COR-L47 (cell line): ENCODE results near the gene INO80E.
"Not testable (repeated sequence)": the region's sequence is repeated elsewhere in the genome, so short reads cannot be mapped to it uniquely, and the experiment has no call there.

Source experiments
- DNase-seq: peaks from one replicate; lab custom pipeline; 2025; lab: John Stamatoyannopoulos, UW

INO80E gene

DNA sequence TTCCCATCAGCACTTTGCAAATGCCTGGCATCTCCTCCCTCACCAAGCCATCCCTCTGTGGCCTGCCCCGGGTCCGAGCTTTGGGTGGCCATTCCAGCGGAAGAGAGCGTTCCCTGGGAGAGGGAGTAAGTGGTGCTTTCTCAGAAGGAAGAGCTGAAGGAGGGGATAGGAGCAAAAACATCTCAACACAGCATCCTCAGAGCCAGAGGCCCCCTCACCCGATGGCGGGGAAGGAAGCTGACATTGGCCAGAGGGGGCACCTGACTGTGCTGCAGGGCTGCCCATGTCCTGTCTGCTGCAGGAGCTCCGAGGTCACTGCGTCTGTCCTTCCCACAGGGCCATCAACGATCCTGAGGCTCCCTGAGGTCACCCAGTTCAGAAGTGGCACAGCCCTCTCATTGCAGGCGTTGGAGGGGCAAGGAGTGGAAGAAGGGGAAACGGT lies 35.5 kb downstream of the INO80E start:
- DNase-seq = no peak

DNA sequence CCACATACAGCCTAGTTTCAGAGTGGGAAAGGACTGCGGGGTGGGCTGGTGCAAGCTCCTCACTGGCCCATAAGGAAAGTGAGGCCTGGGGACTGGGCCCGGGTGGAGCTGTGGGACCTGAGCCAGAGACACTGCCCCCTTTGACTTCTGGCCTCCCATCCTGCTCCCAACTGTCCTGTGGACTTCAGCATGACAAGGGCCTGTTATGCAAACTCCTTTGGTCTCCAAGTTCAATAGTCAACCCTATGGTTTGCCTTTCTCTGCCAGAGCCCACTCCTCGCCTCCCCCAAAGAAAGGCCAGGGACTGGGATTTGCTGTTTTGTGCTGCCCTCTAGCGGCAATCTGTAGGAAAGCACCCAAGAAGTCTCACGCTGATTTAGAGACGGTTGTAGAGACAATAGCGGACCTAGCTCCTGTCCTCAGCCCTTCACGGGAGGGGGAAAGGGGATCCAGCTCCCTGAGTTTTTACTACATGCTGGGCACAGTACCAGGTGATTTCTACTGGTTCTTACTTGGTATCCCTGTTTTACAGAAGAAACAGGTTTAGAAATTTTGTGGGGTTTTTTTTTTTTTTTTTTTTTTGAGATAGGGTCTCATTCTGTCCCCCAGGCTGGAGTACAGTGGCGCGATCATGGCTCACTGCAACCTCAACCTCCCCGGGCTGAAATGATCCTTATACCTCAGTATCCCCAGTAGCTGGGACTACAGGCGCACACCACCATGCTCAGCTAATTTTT lies 36.2 kb downstream of the INO80E start:
- peak; percentile 73 for DNase-seq

DNA sequence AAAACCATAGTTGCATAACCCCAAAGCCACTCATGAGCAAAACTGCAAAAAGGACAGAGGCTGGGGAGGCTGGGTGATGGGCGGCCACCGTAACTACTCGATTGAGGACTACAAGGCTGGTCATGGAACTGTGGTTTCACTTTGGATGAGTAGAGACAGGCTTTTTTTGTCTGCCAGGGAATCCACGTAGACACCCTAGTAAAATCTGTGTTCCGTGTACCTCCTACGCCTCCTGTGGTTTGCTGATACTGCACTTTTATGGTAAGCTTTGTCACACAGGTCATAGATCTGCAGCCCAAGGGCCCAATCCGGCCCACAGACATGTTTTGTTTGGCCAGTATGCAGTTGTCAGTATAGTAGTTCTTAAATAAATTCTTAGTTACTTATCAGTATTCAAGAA lies 37.2 kb downstream of the INO80E start:
- no peak for DNase-seq

DNA sequence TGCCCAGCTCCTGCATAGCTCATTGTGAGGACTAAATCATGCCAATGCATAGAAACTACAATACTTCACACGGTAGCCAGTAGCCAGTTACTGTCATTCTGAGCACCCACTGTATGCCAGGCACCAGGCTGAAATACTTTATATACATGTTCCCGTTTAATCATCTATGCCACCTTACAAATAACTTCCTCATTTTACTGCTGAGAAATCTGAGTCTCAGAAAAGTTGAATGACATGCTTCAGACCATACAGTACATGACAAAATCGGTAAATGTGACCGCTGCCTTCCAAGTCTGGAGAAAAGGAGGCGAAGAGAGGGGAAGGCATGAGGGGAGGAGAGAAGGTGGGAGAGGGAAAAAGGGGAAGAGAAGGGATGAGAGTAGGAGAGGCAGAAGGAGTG lies 44.2 kb downstream of the INO80E start:
- no peak for DNase-seq

DNA sequence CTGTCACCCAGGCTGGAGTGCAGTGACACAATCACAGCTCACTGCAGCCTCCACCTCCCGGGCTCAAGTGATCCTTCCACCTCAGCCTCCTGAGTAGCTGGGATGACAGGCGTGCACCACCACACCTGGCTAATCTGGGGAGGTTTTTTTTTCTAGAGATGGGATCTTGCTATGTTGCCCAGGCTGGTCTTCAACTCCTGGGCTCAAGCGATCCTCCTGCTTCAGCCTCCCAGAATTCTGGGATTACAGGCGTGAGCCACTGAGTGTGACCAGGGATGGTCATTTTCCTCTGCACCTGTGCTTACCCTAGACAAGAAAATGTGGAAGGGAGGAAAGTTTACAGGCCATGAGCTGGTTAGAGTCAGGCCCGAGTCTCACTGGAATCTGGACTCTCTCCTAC lies 44.6 kb downstream of the INO80E start:
- DNase-seq = not testable (repeated sequence)

DNA sequence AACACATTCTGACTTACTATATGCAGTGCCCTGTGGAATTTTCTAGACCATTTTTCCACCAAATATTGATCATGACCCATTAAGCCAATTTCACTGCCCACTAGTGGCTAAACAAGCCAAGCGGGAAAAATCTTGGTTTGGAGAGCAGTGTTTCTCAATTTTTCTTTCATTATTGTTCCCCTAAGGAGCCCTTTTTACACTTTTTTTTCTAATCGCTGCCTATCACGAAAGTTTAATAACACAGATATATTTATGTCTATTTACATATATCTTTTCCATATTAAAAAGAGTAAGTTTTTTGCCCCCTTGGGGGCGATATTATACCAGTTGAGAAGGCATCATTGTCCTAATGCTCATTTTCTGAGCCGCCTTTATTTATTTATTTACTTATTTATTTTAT lies 45.8 kb downstream of the INO80E start:
- no peak for DNase-seq

DNA sequence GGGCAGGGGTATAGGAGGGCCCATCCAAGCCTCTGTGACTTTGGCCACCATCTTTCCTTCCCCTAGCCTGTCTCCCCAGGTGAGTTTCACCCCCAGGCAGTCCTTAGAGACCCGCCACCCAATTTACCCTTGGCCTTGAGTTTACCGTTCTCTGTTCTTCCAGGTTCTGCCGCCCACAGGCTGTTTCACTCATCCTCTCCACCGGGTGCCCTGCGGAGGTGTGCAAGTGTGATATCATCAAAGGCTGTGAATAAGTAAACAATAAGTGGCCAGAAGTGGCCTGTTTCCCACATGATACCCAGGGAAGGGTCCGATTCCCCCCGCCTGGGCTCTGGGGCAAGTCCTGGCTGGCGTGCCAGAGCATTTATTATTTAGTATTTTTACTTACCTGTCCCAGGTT lies 50.1 kb downstream of the INO80E start:
- DNase-seq = no peak

DNA sequence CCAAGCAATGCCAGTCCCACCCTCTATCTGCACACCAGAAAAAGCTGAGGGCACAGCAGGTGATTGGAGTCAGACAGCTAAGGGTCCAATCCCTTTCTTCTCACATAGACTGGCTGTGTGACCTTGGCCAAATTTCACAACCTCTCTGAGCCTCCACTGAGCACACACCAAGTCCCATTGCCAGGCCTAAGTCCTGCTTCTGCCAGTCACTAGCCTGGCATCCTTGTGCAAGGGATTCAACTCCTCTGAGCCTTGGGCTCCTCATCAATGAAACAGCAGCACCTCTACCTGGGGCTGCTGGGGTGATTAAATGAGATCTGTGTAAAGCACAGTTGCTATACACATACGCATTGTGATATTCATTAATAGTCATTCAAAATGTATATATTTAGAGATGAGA lies 50.5 kb downstream of the INO80E start:
- no peak for DNase-seq

DNA sequence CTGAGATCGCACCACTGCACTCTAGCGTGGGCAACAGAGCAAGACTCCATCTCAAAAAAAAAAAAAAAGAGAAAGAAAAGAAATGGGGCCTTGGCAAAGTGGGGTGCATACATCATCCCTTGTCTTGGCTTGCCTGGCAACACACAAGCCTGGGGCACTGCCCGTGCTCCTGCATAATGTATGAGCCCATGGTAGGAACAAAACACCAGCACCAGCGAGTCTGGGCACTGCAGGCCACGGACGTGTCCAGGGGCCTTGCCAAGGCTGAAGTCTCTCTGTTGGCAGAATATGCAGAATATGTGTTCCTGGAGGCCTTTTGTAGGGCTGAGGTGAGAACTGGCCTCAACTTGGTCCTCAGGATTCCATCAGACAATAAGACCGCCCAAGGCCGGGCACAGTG lies 53.8 kb downstream of the INO80E start:
- DNase-seq = no peak

DNA sequence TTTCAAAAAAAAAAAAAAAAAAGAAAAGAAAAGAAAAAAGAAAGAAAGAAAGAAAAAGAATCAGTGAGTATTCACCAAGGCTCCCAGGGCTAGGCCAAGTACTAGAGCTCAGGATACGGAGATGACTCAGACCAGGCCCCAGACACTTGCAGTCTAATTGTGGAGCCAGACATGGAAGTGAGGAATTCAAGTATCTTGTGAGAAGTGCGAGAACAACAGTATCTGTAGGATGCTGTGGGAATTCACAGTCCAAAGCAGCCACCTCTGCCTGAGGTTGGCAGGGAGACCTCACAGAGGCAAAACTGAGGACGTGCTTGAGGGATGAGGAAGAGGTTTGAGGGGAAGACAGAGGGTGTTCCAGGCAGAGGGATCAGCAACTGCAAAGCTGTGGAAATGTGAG lies 55.5 kb downstream of the INO80E start:
- no peak for DNase-seq

DNA sequence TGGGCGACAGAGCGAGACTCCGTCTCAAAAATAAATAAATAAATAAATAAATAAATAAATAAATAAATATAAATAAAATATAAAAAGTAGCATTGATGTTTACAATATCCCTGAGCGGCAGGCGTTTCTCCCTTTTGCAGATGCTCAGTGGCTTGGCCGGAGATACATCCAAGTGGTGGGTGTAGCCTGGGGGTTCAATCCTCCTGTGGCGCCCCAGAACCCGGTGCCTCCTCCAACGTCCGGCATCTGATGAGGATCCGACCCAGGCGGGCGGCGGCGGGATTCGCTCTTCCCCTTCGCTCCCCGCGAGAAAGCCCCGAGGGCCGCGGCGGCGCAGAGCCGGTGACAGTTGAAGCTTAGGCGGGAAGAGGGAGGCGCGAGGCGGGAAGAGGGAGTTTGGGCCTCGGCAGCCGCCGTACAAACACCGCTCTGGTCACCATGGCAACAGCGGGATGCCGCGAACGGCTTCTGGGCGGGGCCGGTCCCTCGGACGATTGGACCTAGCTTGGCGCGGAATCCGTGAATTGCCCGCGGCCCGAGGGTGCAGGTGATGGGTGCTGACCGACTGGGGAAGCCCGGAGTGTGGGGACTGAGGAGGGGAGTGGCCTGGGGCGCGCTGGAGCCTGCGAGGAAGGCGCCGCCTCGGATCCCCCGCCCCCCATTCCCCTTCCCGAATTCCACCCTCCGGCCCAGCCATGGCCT lies 56.8 kb downstream of the INO80E start:
- peak; percentile 96 for DNase-seq

DNA sequence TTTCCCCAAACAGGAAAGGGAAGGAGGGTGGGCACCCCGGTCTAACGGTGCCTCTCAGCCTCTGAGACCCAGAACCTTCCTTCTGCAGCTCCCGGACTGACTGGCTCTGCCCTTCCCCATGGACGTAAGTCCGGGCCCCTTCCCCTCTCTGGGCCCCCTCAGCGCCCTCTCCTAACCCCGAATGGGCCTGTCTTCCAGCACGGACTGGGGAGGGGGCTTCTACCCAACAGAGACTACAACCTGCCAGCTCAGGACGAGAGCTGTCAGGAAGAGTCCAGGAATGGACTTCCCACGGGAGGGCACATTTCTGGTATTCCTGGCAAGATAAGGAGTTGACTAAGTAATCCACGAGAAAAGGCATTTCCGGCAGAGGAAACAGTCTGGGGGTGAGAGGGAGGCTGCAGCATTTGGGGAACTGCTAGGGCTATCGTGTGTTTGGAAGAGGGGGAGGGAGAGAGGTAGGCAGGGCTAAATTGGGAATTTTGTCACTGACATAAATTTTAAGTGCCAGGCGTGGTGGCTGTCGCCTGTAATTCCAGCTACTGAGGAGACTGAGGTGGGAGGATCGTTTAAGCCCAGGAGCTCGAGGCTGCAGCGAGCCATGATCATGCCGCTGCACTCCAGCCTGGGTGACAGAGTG lies 57.5 kb downstream of the INO80E start:
- DNase-seq = peak; percentile 22

DNA sequence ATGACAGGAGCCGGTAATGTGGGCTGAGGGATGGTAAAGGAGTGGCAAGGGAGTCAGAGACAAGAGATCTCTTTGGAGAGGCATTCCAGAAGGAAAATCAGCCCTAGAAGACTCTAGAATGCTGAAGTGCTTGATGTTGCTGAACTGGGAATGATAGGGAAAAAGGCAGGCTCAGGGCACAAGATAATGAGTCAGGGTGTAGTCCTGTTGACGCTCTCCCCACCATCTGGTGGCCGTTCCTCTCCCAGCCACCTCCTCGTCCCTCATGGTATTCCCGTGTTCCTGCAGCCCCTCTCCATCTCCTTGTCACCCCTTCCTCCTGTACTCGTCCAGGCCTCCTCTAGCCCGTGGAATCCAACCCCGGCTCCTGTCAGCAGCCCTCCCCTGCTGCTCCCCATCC lies 58.4 kb downstream of the INO80E start:
- DNase-seq = no peak

DNA sequence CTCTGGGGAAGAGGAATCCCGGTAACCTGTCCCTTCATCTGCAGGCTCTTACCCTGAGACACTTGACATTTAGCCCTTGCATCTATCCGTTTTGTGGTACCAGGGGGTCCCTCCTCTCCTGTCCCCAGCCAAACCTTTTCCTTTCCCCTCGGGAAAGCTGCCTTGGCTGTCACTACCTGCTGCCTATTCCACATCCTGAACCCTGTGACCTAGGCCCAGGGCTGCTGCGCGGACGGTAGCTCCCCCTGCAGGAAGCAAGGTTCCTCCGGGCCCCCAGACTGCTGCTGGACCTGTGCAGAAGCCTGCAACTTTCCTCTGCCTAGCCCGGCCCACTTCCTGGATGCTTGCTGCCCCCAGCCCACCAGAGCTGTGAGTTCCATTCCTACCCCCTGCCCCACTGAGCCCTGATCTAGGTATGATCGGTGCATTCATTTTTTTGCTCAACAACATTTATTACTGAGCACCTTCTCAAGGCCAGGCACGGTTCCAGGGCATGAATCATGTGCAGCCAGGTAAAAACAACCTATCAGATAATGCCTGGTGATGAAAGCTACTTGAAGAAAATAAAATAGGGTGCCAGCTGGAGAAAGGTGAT lies 59.0 kb downstream of the INO80E start:
- DNase-seq = no peak
